Natural killer cell (primary cell): ENCODE measurements around the gene PLEKHA4. TPM values are rescaled to one million over a fixed set of nuclear protein-coding genes. Genes with fewer than 3 reads are reported as not detected.
"Not testable (repeated sequence)": the region's sequence is repeated elsewhere in the genome, so short reads cannot be mapped to it uniquely, and the experiment has no call there.

ENCODE experiments used
- ATAC-seq, 3 donors: fragments of 150-1000 bp in 2 of 3; fragments of 200-7000 bp in 1 of 3; cut with Tn5 transposase; 1 replicate in 1 of 3; 2 replicates in 2 of 3; pipeline ENCODE4 v1.10.0; 2021; ENCODE audit warnings: mild to moderate bottlenecking in 2 of 3, moderate library complexity in 2 of 3
- DNase-seq, 2 donors: peaks; one replicate each; pipeline versions ENCODE4 v3.0.0 to v3.0.0-alpha.2; 2013 to 2021; ENCODE audit warnings: mixed read lengths in 1 of 2
- H3K27ac ChIP-seq: one replicate; pipeline ENCODE4 v1.5.1; 2013; ENCODE audit warnings: mild to moderate bottlenecking, low read length
- H3K27me3 ChIP-seq: one replicate; pipeline ENCODE4 v1.6.1; 2013; ENCODE audit warnings: low read length; ENCODE audit not compliant: control insufficient read depth, insufficient read depth
- H3K36me3 ChIP-seq: one replicate; pipeline ENCODE4 v1.6.1; 2013; ENCODE audit warnings: low read length; ENCODE audit not compliant: control insufficient read depth, insufficient read depth
- H3K4me1 ChIP-seq: one replicate; pipeline ENCODE4 v1.6.1; 2013; ENCODE audit warnings: low read length; ENCODE audit not compliant: control insufficient read depth, insufficient read depth
- H3K4me3 ChIP-seq: one replicate; pipeline ENCODE4 v1.5.1; 2013; ENCODE audit warnings: low read length
- H3K9me3 ChIP-seq: one replicate; pipeline ENCODE4 v1.6.1; 2013; ENCODE audit warnings: low read length; ENCODE audit not compliant: control insufficient read depth, insufficient read depth
- H3K27ac Mint-ChIP-seq, 2 donors: one replicate each; pipeline ENCODE4 v1.8.0; 2022; ENCODE audit warnings: mild to moderate bottlenecking in 2 of 2, mixed read lengths in 2 of 2, moderate library complexity in 1 of 2
- H3K27me3 Mint-ChIP-seq, 2 donors: one replicate each; pipeline ENCODE4 v1.8.0; 2022; ENCODE audit warnings: low read depth in 2 of 2, mixed read lengths in 2 of 2
- H3K36me3 Mint-ChIP-seq: one replicate; pipeline ENCODE4 v1.8.0; 2022; ENCODE audit warnings: mixed read lengths
- H3K4me1 Mint-ChIP-seq, 2 donors: one replicate each; pipeline ENCODE4 v1.8.0; 2022; ENCODE audit warnings: mixed read lengths in 2 of 2
- H3K4me3 Mint-ChIP-seq: one replicate; pipeline ENCODE4 v1.8.0; 2022; ENCODE audit warnings: mild to moderate bottlenecking, moderate library complexity, mixed read lengths
- H3K9me3 Mint-ChIP-seq, 2 donors: one replicate each; pipeline ENCODE4 v1.8.0; 2022; ENCODE audit warnings: mixed read lengths in 2 of 2
- WGBS: methylation state at CpG from one replicate; pipeline ENCODE4 v1.1.7; 2013; ENCODE audit warnings: missing lambda C conversion rate; ENCODE audit not compliant: insufficient coverage; 5-methylcytosine and 5-hydroxymethylcytosine counted together
- intact Hi-C: fragments of 100-400 bp; cut with micrococcal nuclease; formaldehyde crosslinking; loops from one replicate; pipeline ENCODE4 v1.14.2; 2022
- total RNA-seq, 4 donors: library from RNA; stranded (reverse); fragments of 120-200 nt in 1 of 4; gene quantifications; one replicate each; pipeline versions ENCODE4 v1.2.3 to v1.2.4, GENCODE V29; 2013 to 2022
- TF ChIP-seq, protein P1 (sequence below): fragments of 200-600 bp; IDR thresholded peaks from one replicate; pipeline ENCODE4 v1.8.0; 2022; ENCODE audit warnings: antibody characterized with exemption

Gene PLEKHA4
- total RNA-seq, 3 donors from 2014 or later (not counting 1 experiment from before 2014, with no cell fraction given): 2.5 to 6.5 (median 5.2) TPM

GRCh38 chr19:48907671-48908070 lies 39.3 kb upstream of the PLEKHA4 start:
- no peaks in the 10 kb centered on the region for H3K27me3 Mint-ChIP-seq
- Histone ChIP-seq H3K9me3 (no peaks in the 10 kb centered on the region), H3K36me3 (peaks cover 46% of the 10 kb centered on the region), H3K4me1 (peaks cover 3% of the 10 kb centered on the region), H3K27ac (no peak overlapping the region), H3K4me3 (no peak overlapping the region), H3K27me3 (no peaks in the 10 kb centered on the region)
- 94% methylated on average over 14 of the region's 14 CpGs for WGBS
- no peaks in the 10 kb centered on the region for H3K9me3 Mint-ChIP-seq
- H3K4me1 Mint-ChIP-seq: peaks cover 0 to 1% of the 10 kb centered on the region in 2 donors
- H3K27ac Mint-ChIP-seq: no peak overlapping the region
- TF ChIP-seq, protein P1, sequence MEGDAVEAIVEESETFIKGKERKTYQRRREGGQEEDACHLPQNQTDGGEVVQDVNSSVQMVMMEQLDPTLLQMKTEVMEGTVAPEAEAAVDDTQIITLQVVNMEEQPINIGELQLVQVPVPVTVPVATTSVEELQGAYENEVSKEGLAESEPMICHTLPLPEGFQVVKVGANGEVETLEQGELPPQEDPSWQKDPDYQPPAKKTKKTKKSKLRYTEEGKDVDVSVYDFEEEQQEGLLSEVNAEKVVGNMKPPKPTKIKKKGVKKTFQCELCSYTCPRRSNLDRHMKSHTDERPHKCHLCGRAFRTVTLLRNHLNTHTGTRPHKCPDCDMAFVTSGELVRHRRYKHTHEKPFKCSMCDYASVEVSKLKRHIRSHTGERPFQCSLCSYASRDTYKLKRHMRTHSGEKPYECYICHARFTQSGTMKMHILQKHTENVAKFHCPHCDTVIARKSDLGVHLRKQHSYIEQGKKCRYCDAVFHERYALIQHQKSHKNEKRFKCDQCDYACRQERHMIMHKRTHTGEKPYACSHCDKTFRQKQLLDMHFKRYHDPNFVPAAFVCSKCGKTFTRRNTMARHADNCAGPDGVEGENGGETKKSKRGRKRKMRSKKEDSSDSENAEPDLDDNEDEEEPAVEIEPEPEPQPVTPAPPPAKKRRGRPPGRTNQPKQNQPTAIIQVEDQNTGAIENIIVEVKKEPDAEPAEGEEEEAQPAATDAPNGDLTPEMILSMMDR: no peak
- DNase-seq: no peak
- H3K36me3 Mint-ChIP-seq: no peaks in the 10 kb centered on the region
- intact Hi-C loops: no loop called here
- ATAC-seq: no peak
- H3K4me3 Mint-ChIP-seq: no peak overlapping the region

DNA sequence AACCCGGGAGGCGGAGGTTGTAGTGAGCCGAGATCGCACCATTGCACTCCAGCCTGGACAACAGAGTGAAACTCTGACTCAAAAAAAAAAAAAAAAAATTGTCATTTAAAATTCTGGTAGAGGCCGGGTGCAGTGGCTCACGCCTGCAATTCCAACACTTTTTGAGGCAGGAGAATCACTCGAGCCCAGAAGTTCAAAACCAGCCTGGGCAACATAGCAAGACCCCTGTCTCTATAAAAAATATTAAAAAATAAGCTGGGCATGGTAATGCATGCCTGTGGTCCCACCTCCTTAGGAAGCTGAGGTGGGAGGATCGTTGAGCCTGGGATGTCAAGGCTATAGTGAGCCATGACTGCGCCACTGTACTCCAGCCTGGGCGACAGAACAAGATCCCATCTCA lies 37.9 kb upstream of the PLEKHA4 start:
- H3K36me3 ChIP-seq: peaks cover 35% of the 10 kb centered on the region
- peaks cover 14% of the 10 kb centered on the region for H3K4me1 ChIP-seq
- H3K27ac ChIP-seq: no peak overlapping the region
- H3K27ac Mint-ChIP-seq: no peak overlapping the region
- no peaks in the 10 kb centered on the region for H3K27me3 Mint-ChIP-seq
- no peak overlapping the region for H3K4me3 ChIP-seq
- no peaks in the 10 kb centered on the region for H3K9me3 Mint-ChIP-seq
- H3K27me3 ChIP-seq: no peaks in the 10 kb centered on the region
- H3K9me3 ChIP-seq: no peaks in the 10 kb centered on the region
- no peak overlapping the region for H3K4me3 Mint-ChIP-seq
- TF ChIP-seq, protein P1: no peak
- ATAC-seq (no peak), DNase-seq (no peak)
- 98% methylated on average over 10 of the region's 10 CpGs for WGBS
- H3K36me3 Mint-ChIP-seq: no peaks in the 10 kb centered on the region
- H3K4me1 Mint-ChIP-seq: peaks cover 7% of the 10 kb centered on the region in 2 donors
- intact Hi-C loops: no loop called here

- Mint-ChIP-seq H3K4me1 (peaks cover 13 to 14% of the 10 kb centered on the region in 2 donors), H3K9me3 (no peaks in the 10 kb centered on the region), H3K27ac (no peak overlapping the region), H3K36me3 (no peaks in the 10 kb centered on the region), H3K4me3 (no peak overlapping the region), H3K27me3 (no peaks in the 10 kb centered on the region)
- no peak for DNase-seq
- intact Hi-C loops: no loop called here
- 99% methylated on average over 11 of the region's 14 CpGs for WGBS
- no peak overlapping the region for H3K27ac ChIP-seq
- H3K9me3 ChIP-seq: no peaks in the 10 kb centered on the region
- H3K4me3 ChIP-seq: no peak overlapping the region
- no peak for ATAC-seq
- TF ChIP-seq, protein P1: no peak
- no peaks in the 10 kb centered on the region for H3K27me3 ChIP-seq
- H3K36me3 ChIP-seq: peaks cover 29% of the 10 kb centered on the region
- peaks cover 21% of the 10 kb centered on the region for H3K4me1 ChIP-seq
These were observed 37.2 kb upstream of the PLEKHA4 start for GRCh38 chr19:48905664-48906063.

- H3K4me3 ChIP-seq, H3K27me3 ChIP-seq, H3K9me3 Mint-ChIP-seq, H3K9me3 ChIP-seq, ATAC-seq, H3K36me3 Mint-ChIP-seq, H3K27ac Mint-ChIP-seq, H3K27ac ChIP-seq, H3K27me3 Mint-ChIP-seq, H3K4me3 Mint-ChIP-seq, DNase-seq: not testable (repeated sequence)
- intact Hi-C loops: loop anchor here (5.0 kb wide), 1 partner anchor 64 kb away; the partner anchor contains the start of gene FTL
- peaks cover 32% of the 10 kb centered on the region for H3K4me1 ChIP-seq
- peaks cover 21% of the 10 kb centered on the region for H3K36me3 ChIP-seq
- H3K4me1 Mint-ChIP-seq: peaks cover 26 to 28% of the 10 kb centered on the region in 2 donors
These were observed 35.4 kb upstream of the PLEKHA4 start for GRCh38 chr19:48903788-48904187.

DNA sequence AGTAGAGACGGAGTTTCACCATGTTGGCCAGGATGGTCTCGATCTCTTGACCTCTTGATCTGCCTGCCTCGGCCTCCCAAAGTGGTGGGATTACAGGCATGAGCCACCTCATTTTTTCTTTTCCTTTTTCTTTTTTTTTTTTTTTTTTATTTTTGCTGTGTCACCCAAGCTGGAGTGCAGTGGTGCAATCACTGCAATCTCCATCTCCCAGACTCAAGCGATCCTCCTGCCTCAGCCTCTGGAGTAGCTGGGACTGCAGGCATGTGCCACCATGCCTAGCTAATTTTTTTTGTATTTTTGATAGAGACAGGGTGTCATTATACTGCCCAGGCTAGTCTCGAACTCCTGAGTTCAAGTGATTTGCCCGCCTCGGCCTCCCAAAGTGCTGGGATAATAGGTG lies 33.9 kb upstream of the PLEKHA4 start:
- ATAC-seq, H3K36me3 Mint-ChIP-seq, H3K27me3 Mint-ChIP-seq, H3K27ac Mint-ChIP-seq, H3K9me3 Mint-ChIP-seq, H3K27ac ChIP-seq, H3K27me3 ChIP-seq, H3K4me3 ChIP-seq, H3K9me3 ChIP-seq, DNase-seq: not testable (repeated sequence)
- Histone ChIP-seq H3K36me3 (peaks cover 18% of the 10 kb centered on the region), H3K4me1 (peaks cover 32% of the 10 kb centered on the region)
- H3K4me1 Mint-ChIP-seq: peaks cover 26 to 28% of the 10 kb centered on the region in 2 donors
- 94% methylated on average over 7 of the region's 7 CpGs for WGBS
- intact Hi-C loops: loop anchor here (5.0 kb wide), 1 partner anchor 65 kb away; the partner anchor contains the start of gene FTL
- peak overlapping the region; percentile 55 for H3K4me3 Mint-ChIP-seq
